Measurements from ENCODE around the gene MRPL32.

Gene MRPL32

GRCh38 chr7:42934291-42934690 lies 2.1 kb downstream of the MRPL32 start:
- H3K27me3 ChIP-seq (ENCODE audit: control insufficient read depth, low read length): no peaks in the 10 kb centered on the region
- H3K36me3 ChIP-seq (ENCODE audit: control insufficient read depth, low read length): peaks cover 80% of the 10 kb centered on the region
- H3K4me3 ChIP-seq (ENCODE audit: low read length): no peak overlapping the region; the same call in 1 of the 2 replicates
- H3K79me2 ChIP-seq (ENCODE audit: control insufficient read depth, low read length): peaks cover 68% of the 10 kb centered on the region
- no peaks in the 10 kb centered on the region for H3K9me2 ChIP-seq (replicated peaks; ENCODE audit: control insufficient read depth, low read length)
- peaks cover 33% of the 10 kb centered on the region for H3K4me1 ChIP-seq (ENCODE audit: control insufficient read depth, low read length)
- TF ChIP-seq EZH2phosphoT487 (IDR thresholded peaks at IDR 0.05; ENCODE audit: borderline replicate concordance, low read length) (no peak), CTCF (IDR thresholded peaks at IDR 0.05; ENCODE audit: low read depth, low read length, poor library complexity, severe bottlenecking) (no peak)
- no peaks in the 10 kb centered on the region for H3K9me3 ChIP-seq (ENCODE audit: control insufficient read depth, insufficient read depth, low read length)
- no peak overlapping the region for H3K27ac ChIP-seq (ENCODE audit: low read depth, low read length)
- peaks cover 13% of the 10 kb centered on the region; the same call in 1 of the 2 replicates for H4K20me1 ChIP-seq (ENCODE audit: control insufficient read depth, insufficient read depth, low read depth, low read length)
- H3K4me2 ChIP-seq (ENCODE audit: low read length): peak overlapping the region; percentile 89
- H3F3A ChIP-seq (ENCODE audit: control insufficient read depth, insufficient read depth): no peaks in the 10 kb centered on the region

- Histone ChIP-seq H3K4me2 (ENCODE audit: low read length) (no peak overlapping the region), H3K79me2 (ENCODE audit: control insufficient read depth, low read length) (peaks cover 53% of the 10 kb centered on the region), H3K9me2 (replicated peaks; ENCODE audit: control insufficient read depth, low read length) (no peaks in the 10 kb centered on the region), H3K27ac (ENCODE audit: low read depth, low read length) (no peak overlapping the region), H3K4me3 (ENCODE audit: low read length) (no peak overlapping the region), H3K27me3 (ENCODE audit: control insufficient read depth, low read length) (no peaks in the 10 kb centered on the region), H3K36me3 (ENCODE audit: control insufficient read depth, low read length) (peaks cover 76% of the 10 kb centered on the region), H4K20me1 (ENCODE audit: control insufficient read depth, insufficient read depth, low read depth, low read length) (peaks cover 2% of the 10 kb centered on the region; the same call in 1 of the 2 replicates), H3F3A (ENCODE audit: control insufficient read depth, insufficient read depth) (0 out of 2 replicates have a peak, but pooled peaks cover 6% of the 10 kb centered on the region), H3K9me3 (ENCODE audit: control insufficient read depth, insufficient read depth, low read length) (no peaks in the 10 kb centered on the region), H3K4me1 (ENCODE audit: control insufficient read depth, low read length) (peaks cover 17% of the 10 kb centered on the region)
- no peak for TF ChIP-seq EZH2phosphoT487 (IDR thresholded peaks at IDR 0.05; ENCODE audit: borderline replicate concordance, low read length)
- no peak for TF ChIP-seq CTCF (IDR thresholded peaks at IDR 0.05; ENCODE audit: low read depth, low read length, poor library complexity, severe bottlenecking)
Measured at GRCh38 chr7:42935861-42936260, 3.7 kb downstream of the MRPL32 start.

GRCh38 chr7:42939457-42940240 lies 7.5 kb downstream of the MRPL32 start:
- Histone ChIP-seq H3K79me2 (ENCODE audit: control insufficient read depth, low read length) (peaks cover 16% of the 10 kb centered on the region), H3K4me3 (ENCODE audit: low read length) (no peak overlapping the region), H3K9me2 (replicated peaks; ENCODE audit: control insufficient read depth, low read length) (no peaks in the 10 kb centered on the region), H3K36me3 (ENCODE audit: control insufficient read depth, low read length) (peaks cover 57% of the 10 kb centered on the region), H3K4me2 (ENCODE audit: low read length) (no peak overlapping the region), H3F3A (ENCODE audit: control insufficient read depth, insufficient read depth) (0 out of 2 replicates have a peak, but pooled peaks cover 6% of the 10 kb centered on the region), H3K27ac (ENCODE audit: low read depth, low read length) (no peak overlapping the region), H3K9me3 (ENCODE audit: control insufficient read depth, insufficient read depth, low read length) (no peaks in the 10 kb centered on the region), H3K27me3 (ENCODE audit: control insufficient read depth, low read length) (no peaks in the 10 kb centered on the region), H4K20me1 (ENCODE audit: control insufficient read depth, insufficient read depth, low read depth, low read length) (peaks cover 3% of the 10 kb centered on the region; the same call in 1 of the 2 replicates), H3K4me1 (ENCODE audit: control insufficient read depth, low read length) (no peaks in the 10 kb centered on the region)
- TF ChIP-seq CTCF (IDR thresholded peaks at IDR 0.05; ENCODE audit: low read depth, low read length, poor library complexity, severe bottlenecking) (no peak), EZH2phosphoT487 (IDR thresholded peaks at IDR 0.05; ENCODE audit: borderline replicate concordance, low read length) (no peak)
